ENCODE results near the gene ZC3H13.

ZC3H13 gene

DNA sequence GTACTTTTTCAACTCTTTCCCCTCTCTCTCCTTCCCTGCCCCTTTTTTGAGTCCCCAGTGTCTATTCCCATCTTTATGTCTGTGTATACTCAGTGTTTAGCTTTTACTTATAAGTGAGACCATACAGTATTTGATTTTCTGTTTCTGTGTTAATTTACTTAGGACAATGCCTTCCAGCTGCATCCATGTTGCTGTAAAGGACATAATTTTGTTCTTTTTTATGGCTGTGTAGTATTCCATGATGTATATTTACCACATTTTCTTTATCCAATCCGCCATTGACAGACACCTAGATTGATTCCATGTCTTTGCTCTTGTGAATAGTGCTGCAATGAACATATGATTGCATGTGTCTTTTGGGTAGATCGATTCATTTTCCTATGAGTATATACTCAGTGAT, 10.7 kb upstream of the ZC3H13 start:
- no peak for DNase-seq (ENCODE audit: low read depth, low spot score)

DNA sequence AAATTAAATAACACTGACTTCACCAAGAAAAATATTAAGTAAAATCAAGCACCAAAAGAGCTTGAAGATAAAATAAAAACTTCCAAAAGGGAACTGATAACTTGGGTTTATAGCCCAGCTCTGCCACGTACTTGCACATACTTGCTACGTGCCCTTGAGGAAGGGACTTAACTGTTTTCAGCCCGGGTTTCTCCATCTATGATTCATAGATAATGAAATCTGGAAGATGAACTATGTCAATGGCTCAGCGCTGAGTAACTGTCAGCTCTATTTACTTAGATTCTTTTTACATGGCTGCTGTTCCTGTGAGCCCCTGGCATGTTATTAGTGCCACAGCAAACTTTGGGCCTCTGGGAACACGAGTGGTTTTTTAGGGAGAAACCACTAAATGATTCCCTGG, 9.6 kb upstream of the ZC3H13 start:
- DNase-seq (ENCODE audit: low read depth, low spot score), result no peak

GRCh38 chr13:46059405-46059804, 6.9 kb upstream of the ZC3H13 start:
- DNase-seq (ENCODE audit: low read depth, low spot score), result no peak

- no peak for DNase-seq (ENCODE audit: low read depth, low spot score)
Measured at GRCh38 chr13:46058268-46058667, 5.7 kb upstream of the ZC3H13 start.

- no peak for DNase-seq (ENCODE audit: low read depth, low spot score)
Measured at GRCh38 chr13:46057256-46058015, 4.9 kb upstream of the ZC3H13 start.

DNA sequence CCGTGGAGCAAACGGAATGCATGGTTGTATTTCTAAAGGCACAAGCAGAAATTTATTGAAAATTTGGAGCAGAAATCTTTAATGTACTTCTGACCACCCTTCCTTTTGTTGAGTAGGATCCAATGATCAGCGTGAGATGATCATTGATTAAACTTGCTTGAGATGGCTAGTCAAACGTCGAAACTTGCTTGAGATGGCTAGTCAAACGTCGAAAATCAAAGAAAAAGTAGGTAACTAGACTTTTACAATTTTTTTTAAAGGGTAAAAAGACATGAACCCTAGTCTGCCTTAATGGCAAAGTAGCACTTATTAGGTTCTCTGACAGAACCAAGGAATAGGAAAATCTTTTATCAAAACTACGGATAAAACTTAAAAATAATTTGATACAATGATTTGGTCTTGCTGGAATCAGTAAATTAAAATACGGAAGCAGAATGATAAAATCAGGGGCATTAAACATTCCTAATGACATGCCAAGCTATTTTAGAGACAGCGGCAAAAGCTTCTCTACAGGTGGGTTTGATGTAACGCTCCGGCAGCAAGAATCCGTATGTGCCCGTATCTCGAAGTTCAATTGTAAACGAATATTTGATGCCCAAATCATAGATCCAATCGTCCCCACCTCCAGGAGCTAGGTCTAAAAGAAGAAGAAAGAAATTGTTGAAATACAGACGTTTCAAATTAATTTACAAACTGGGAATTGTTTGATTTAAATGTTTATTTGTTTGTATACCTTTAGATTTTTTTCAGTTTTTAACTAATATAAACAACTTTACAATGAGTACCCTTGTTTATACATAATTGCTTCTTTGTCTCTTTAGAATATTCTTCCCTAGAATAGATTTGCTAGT, 841 bp upstream of the ZC3H13 start:
- DNase-seq (ENCODE audit: low read depth, low spot score), result no peak

DNA sequence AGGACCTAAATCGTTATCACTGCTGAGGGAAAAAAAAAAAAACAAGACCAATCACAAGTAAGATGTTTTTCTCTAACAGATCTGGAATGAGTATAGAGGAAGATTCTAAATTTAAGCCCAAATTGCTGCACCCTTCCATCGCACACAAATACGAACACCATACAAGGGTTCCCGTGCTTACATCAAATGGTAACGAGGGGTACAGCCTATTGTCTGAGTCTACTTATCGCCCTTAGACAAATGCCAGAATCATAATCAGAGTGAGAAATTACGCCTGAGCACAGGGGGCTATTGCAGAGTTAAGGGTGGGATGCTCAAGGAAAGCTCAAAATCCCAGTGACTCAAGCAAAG, 603 bp downstream of the ZC3H13 start:
- no peak for DNase-seq (ENCODE audit: low read depth, low spot score)

DNA sequence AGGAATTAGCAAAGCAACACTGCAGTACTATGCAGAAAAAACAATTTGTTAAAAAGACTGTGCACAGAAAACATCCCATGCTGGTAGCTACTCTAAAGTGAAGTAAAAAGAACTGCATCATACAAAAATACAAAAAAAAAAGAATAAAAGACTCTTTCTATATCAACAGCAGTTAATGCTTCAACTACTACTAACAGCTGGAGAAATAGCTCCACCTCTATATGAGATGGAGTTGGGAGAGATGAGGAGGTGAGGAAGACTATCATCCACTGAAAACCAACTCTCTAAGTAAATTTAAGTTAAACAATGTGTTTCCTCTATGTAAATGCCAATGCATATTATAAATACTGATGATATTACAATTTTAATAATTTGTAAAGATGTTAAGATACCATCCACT, 1.8 kb downstream of the ZC3H13 start:
- DNase-seq (ENCODE audit: low read depth, low spot score), result no peak

DNA sequence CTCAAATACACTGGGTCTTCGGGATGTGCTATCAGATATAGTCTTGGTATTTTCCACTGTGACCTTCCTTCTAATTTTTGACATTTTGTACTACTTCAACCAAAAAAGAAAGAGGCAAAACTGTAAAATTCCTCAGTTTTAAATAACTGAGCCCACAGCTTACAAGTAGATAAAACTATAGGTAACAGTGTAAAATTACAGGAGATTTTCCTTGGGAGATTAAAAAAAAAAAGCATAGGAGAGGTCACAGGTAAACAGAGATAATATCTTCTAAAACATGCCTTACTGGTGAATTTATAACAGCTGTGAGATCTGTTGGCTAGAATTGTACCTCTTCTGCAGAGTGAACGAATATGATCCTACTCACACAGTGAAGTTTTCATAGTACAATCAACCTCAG, 7.1 kb downstream of the ZC3H13 start:
- no peak for DNase-seq (ENCODE audit: low read depth, low spot score)

GRCh38 chr13:46043647-46044046, 8.9 kb downstream of the ZC3H13 start:
- no peak for DNase-seq (ENCODE audit: low read depth, low spot score)

DNA sequence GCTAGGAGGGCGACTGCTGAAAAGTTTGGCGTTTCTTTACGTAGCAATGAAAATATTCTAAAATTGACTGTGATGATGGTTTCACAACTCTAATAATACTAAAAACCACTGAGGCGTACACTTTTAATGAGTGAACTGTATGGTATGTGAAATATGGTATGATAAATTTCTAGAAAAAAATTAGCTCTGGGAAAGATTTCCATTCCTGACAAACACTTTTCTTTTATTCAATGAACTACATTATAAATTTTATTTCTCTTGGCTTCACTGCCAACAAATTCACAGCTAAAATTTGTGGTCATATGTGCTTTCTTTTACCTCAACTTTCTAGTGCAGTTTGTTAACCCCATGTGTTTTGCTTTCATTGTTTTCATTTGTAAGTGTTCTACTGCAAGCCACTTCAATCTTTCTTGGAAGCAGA, 11.1 kb downstream of the ZC3H13 start:
- DNase-seq (ENCODE audit: low read depth, low spot score), result no peak

DNA sequence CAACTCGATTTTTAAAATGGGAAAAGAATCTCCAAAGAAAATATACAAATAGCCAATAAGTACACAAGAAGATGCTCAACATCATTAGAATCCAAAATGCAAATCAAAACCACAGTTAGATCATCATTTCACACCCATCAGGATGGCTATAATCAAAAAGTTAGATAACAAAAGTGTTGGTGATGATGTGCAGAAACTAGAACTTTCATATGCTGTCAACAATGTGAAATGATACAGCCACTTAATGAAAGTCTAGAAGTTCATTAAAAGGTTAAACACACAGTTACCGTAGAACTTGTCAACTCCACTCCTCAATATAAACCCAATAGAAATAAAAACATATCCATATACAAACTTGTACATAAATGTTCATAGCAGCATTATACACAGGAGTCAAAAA, 11.8 kb downstream of the ZC3H13 start:
- no peak for DNase-seq (ENCODE audit: low read depth, low spot score)

DNA sequence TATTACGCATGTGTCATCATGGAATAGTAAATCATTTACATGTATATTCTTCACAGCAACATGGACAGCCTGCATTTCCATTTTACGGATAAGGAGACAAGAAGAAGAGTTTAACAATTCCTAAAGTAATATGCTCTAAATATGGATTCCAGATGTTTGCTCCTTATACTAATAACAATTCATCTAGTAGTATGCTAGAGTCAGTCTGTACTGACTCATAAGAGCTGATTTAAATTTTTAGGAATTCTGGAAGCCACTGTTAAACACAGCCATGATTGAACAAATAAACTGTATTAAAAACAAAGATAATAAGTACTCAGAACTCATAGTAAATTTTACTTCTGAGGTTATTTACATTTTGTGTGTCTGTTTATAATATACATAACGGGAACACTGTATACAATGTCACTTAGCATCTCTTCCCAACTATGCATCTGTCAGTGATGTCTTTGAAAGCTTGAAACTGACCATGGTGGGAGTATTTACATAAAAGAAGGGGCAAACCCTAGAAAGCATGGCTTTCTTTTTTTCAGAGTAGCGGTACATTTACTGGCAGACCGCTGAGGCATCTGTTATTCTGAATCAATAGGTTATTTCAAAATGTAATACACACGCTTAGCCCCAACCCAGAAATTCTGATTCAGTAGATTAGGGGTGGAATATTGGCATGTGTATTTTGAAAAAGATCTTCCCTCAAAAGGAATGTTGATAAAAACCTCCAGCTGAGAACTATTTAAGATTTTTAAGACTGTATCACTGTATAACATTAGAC, 12.9 kb downstream of the ZC3H13 start:
- no peak for DNase-seq (ENCODE audit: low read depth, low spot score)

- DNase-seq (ENCODE audit: low read depth, low spot score), result no peak
Measured at GRCh38 chr13:46038296-46038695, 14.2 kb downstream of the ZC3H13 start.

DNA sequence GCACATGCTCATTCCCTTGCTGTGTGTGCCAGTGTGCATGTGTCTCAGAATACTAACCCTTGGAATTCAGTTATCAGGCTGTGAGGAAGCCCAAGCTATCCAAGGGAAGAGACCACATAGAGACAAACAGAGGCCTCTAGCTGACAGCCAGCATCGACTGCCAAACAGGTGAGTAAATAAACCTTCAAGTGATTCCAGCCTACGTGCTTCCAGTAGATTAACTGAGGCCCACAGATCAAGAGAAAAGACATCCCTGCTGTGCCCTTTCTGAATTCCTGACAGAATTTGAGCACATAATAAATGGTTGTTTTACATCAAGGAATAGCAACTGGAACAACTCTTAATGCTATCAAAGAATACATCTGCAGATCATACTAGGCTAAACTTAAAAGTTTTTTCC, 17.5 kb downstream of the ZC3H13 start:
- DNase-seq (ENCODE audit: low read depth, low spot score), result no peak

DNA sequence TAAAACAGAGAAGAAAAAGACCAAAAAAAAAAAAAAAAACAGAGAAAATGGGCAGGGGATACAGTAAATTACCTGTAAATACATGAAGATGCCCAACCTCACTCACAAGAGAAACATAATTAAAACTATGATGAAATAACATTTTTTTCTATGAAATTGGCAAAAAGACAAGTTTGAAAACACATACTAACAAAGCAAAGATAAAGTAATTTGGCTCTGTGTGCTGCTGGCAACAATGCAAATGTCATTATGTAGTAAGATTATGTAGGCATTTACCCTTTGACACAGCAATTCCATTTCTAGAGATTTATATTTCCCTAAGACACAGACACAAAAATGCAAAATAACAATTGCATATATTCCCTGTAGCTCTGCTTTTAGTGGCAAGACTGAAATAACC, 20.2 kb downstream of the ZC3H13 start:
- DNase-seq (ENCODE audit: low read depth, low spot score), result no peak

GRCh38 chr13:46031581-46032263, 20.8 kb downstream of the ZC3H13 start:
- no peak for DNase-seq (ENCODE audit: low read depth, low spot score)

- no peak for DNase-seq (ENCODE audit: low read depth, low spot score)
Measured at GRCh38 chr13:46025157-46025556, 27.4 kb downstream of the ZC3H13 start.

DNA sequence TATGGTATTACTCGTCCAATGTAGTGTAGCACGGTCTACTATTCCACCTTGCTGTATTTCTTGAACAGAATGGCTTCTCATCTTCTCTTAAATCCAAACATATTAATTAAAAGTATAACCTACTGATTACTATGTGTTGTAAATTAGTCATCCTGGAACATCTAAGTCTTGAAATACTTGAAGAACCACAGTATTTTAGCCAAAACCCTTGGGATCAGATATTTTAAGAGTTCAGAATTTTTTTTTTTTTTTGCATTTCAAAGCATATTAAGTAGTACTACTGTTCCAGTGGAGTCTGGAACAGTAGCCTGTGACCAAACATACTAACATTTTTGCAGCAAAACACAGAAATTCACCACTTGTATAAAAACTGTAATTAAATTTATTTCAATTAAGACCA, 30.1 kb downstream of the ZC3H13 start:
- DNase-seq (ENCODE audit: low read depth, low spot score), result no peak

DNA sequence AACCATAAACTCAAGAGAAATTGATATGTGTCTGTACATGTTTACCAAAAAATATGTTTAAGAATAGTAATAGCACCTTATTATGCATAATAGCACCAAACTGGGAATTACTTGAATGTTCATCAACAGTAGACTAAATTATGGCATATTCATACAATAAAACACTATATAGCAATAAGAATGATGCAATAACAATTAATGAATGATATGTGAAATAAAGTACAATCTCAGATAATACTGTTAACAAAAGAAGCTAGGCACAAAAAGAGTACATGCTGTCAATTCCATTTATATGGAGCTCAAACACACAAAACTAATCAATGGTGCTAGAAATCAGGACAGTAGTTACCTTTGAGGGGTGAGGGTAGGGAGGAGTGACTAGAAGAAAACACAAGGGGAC, 36.3 kb downstream of the ZC3H13 start:
- DNase-seq (ENCODE audit: low read depth, low spot score), result no peak

- DNase-seq (ENCODE audit: low read depth, low spot score), result no peak
Measured at GRCh38 chr13:46015366-46015765, 37.2 kb downstream of the ZC3H13 start.

DNA sequence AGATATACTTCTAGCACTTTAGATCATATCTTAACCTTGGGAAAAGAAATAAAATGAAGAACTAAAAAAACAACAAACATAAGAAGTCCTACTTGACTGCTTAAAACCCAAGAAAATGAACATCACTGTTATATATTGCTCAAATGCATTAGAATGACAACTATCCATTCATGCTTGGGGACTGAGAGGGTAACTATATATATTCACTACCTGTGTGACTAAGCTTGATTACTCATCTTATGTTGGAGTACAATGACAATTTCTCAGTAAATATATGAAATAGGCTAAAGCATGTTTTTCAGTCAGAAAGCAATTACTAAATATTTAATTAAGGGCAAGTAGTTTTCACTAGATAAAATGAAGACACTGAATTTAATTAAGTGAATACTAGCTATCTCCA, 40.1 kb downstream of the ZC3H13 start:
- DNase-seq (ENCODE audit: low read depth, low spot score), result no peak

All from smooth muscle cell of the brain vasculature (primary cell).